Measurements from ENCODE around the gene CCDC88C.

Gene CCDC88C

DNA sequence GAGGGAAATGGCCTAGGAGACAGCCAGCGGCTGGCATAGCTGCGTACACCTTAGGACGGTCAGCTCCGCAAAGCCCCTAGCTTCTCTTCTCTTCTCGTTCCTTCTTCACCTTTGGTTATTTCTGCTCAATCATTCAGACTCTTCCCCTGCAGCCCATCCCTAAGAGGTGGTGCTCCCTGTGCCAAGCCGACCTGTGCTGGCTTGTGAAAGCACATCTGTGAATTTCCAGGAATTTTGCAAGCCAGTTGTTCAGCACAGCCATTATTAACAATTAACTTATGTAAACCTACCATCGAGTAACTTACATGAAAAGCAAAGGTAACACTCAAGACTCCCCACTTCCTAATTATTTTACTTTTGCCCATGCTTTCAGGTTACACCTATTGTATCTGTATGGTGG is 152.2 kb downstream of the CCDC88C start:
- no peak for DNase-seq (ENCODE audit: low read depth)
- no peak overlapping the region for H3K4me3 ChIP-seq (ENCODE audit: low read depth, low read length)
- TF ChIP-seq, protein P1, sequence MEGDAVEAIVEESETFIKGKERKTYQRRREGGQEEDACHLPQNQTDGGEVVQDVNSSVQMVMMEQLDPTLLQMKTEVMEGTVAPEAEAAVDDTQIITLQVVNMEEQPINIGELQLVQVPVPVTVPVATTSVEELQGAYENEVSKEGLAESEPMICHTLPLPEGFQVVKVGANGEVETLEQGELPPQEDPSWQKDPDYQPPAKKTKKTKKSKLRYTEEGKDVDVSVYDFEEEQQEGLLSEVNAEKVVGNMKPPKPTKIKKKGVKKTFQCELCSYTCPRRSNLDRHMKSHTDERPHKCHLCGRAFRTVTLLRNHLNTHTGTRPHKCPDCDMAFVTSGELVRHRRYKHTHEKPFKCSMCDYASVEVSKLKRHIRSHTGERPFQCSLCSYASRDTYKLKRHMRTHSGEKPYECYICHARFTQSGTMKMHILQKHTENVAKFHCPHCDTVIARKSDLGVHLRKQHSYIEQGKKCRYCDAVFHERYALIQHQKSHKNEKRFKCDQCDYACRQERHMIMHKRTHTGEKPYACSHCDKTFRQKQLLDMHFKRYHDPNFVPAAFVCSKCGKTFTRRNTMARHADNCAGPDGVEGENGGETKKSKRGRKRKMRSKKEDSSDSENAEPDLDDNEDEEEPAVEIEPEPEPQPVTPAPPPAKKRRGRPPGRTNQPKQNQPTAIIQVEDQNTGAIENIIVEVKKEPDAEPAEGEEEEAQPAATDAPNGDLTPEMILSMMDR (IDR thresholded peaks at IDR 0.05; ENCODE audit: insufficient read depth, low read depth, low read length, missing control alignments) = no peak

DNA sequence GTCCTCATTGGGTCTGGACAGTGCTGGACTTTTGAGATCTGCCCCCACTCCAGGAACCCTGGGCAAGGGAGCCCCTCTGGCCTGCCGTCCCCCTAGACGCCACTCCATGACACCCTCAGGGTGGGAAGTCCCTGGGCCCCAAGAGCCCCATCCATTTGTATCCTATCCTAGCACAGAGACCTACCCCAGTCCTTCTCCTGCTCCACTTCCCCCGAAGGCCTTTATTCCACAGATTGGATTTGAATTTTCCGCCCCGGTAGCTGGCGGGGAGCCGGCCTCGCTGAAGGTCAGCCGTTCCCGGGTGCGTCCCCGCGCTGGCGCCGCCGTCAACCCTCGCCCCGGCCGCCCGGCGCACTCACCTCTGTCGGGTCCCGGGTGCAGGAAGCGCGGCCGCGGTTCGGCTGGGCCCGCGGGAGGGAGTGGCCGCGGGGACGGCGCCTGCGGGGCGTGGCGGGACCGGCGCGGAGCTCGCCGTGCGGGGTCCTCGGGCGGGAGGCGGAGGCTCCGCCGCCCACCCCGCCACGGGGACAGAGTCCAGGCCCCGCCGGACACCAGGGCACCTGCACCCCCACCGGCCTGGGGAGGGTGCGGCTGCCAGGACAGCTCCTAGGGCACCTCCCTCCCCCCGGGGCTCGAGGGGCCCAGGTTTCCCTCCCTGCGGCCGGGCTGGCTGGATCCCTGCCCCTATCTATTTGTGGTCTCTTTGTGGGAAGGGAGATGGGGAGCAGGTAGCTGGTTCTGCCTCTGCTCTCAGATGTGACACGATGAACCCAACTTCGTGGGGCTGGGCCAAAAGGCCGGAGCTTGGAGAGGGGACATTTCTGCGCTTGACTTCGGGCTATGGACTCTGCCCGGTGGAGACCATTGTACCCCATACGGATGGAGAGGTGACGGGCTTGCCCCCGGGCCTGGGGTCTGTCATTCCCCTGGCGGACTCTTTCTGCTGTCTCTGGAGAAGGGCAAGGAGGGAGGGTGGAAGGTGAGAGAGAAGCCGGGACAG is 153.2 kb downstream of the CCDC88C start:
- TF ChIP-seq, protein P1 (IDR thresholded peaks at IDR 0.05; ENCODE audit: insufficient read depth, low read depth, low read length, missing control alignments) = no peak
- no peak for DNase-seq (ENCODE audit: low read depth)
- H3K4me3 ChIP-seq (ENCODE audit: low read depth, low read length) = no peak overlapping the region

DNA sequence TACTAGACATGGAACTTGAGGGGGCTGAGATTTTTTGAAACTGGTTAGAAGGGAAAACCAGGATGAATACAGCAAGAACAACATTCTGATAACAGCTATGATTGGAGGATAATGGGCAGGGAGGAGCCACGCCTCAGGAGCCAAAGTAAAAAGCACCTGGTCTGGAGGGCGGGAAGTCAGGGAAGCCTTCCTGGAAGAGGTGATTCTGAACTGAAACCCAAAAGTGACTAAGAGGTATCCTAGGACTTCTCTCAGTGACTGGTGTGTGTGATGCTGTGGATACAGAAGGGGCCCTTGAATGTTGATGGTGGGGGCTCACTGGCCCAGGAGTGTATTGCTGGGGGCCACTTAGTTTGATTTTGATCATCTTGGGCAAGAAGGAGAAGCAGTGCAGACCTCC is 154.3 kb downstream of the CCDC88C start:
- no peak overlapping the region for H3K4me3 ChIP-seq (ENCODE audit: low read depth, low read length)
- DNase-seq (ENCODE audit: low read depth) = no peak
- TF ChIP-seq, protein P1 (IDR thresholded peaks at IDR 0.05; ENCODE audit: insufficient read depth, low read depth, low read length, missing control alignments) = no peak

DNA sequence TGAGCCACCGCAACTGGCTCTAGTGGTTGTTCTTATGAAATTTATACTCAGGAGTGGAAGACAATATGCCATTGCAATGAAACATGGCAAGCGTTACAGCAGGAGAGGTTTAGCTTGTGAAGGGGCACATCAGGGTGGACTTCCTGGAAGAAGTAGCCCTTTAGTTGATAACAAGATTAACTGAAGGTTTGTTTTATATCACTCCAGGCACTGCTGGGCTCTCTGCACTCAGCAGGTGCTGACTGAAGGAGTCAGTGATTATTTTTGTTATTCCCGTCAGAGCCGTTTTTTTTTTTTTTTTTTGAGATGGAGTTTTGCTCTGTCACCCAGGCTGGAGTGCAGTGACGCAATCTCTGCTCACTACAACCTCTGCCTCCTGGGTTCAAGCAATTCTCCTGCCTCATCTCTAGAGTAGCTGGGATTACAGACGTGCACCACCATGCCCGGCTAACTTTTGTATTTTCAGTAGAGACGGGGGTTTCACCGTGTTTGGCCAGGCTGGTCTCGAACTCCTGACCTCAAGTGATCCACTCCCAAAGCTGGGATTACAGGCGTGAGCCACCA is 155.6 kb downstream of the CCDC88C start:
- DNase-seq (ENCODE audit: low read depth) = no peak
- TF ChIP-seq, protein P1 (IDR thresholded peaks at IDR 0.05; ENCODE audit: insufficient read depth, low read depth, low read length, missing control alignments) = no peak
- H3K4me3 ChIP-seq (ENCODE audit: low read depth, low read length) = no peak overlapping the region

DNA sequence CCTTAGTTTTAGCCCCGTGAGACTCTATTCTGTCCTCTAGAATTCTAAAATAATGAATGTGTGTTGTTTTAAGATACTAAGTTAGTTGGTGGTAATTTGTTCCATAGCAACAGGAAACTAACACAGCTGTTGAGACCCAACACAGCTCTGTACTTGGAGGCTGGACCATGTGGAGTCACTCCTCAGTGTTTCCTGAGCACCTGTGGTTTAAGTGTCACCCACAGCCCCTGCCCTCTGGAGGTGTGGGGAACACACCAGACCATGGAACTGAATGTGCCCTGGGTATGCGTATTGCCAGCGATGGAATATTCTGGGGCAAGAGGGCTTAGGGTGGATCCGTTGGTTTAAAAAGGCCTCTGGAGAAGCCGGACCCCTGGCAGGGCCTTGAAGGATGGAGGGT is 156.5 kb downstream of the CCDC88C start:
- H3K4me3 ChIP-seq (ENCODE audit: low read depth, low read length) = no peak overlapping the region
- TF ChIP-seq, protein P1 (IDR thresholded peaks at IDR 0.05; ENCODE audit: insufficient read depth, low read depth, low read length, missing control alignments) = no peak
- no peak for DNase-seq (ENCODE audit: low read depth)

DNA sequence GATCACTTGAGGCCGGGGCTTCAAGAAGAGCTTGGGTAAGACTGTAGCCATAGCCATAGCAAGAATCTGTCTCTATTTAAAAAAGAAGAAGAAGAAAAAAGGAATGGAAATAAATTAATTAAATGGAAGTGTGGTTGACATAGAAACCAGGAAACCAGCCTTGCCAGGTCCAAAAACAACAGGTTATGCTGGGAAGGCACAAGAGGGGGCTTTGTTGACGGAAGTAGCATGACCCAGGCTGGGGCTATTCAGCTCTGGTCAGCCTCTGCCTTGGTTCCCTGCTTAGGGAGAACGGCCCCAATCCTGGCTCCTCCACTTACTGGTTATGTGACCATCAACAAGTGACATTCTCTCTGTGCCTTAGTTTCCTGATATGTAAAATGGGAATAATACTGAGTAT is 158.7 kb downstream of the CCDC88C start:
- H3K4me3 ChIP-seq (ENCODE audit: low read depth, low read length) = no peak overlapping the region
- TF ChIP-seq, protein P1 (IDR thresholded peaks at IDR 0.05; ENCODE audit: insufficient read depth, low read depth, low read length, missing control alignments) = no peak
- no peak for DNase-seq (ENCODE audit: low read depth)

All from GM12865 (cell line).